Body of pancreas (tissue), 4 donors: ENCODE data around the gene CBX6.

Source experiments
- POLR2A ChIP-seq, 3 donors: fragments of 450-650 bp; IDR thresholded peaks; one replicate each; pipeline ENCODE4 v1.6.1; 2016; ENCODE audit warnings: antibody characterized with exemption in 3 of 3, mild to moderate bottlenecking in 2 of 3
- TF ChIP-seq, protein P1 (sequence below), 7 experiments: fragments of 450-650 bp in 4 of 7; fragments of 200-600 bp in 3 of 7; sonication (generic) in 3 of 7; IDR thresholded peaks; one replicate each; pipeline ENCODE4 v1.5.1; 2016 to 2019; ENCODE audit warnings: antibody characterized with exemption in 7 of 7

DNA sequence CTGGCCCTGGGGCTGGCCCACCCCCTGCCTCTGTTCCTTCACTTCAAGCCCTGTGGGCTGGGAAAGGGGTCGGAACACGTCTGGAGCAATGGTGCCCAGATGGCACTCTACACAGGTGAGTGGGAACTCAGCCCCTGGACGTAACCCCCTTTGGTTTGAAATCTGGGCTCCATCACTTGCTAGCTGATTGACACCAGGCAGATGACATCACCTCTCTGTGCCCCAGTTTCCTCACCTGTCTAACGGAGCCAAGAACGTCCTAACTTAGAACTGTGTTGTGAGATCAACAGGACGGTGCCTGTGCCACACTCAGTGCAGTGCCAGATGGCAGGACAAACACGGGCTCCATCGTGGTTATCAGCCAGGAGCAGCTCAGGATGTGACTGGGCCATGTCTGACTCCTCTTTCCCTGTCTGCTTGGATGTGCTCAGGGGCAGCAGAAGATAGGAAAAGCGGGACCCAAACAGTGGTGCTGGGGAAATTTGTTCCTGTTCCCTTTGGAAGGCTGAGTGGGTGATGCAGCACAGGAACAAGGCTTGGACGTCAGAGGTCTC lies 52.6 kb downstream of the CBX6 start:
- TF ChIP-seq, protein P1, sequence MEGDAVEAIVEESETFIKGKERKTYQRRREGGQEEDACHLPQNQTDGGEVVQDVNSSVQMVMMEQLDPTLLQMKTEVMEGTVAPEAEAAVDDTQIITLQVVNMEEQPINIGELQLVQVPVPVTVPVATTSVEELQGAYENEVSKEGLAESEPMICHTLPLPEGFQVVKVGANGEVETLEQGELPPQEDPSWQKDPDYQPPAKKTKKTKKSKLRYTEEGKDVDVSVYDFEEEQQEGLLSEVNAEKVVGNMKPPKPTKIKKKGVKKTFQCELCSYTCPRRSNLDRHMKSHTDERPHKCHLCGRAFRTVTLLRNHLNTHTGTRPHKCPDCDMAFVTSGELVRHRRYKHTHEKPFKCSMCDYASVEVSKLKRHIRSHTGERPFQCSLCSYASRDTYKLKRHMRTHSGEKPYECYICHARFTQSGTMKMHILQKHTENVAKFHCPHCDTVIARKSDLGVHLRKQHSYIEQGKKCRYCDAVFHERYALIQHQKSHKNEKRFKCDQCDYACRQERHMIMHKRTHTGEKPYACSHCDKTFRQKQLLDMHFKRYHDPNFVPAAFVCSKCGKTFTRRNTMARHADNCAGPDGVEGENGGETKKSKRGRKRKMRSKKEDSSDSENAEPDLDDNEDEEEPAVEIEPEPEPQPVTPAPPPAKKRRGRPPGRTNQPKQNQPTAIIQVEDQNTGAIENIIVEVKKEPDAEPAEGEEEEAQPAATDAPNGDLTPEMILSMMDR (IDR thresholded peaks at IDR 0.05): no peak
- TF ChIP-seq POLR2A (IDR thresholded peaks at IDR 0.05): no peak
